GM18868 (cell line): ENCODE data around the gene KCNJ3.

ENCODE experiments used
- ATAC-seq: cut with Tn5 transposase; IDR thresholded peaks from one replicate; pipeline ENCODE4 v1.9.1; 2021; ENCODE audit warnings: mild to moderate bottlenecking, moderate library complexity; ENCODE audit not compliant: unreplicated experiment

The KCNJ3 gene, protein sequence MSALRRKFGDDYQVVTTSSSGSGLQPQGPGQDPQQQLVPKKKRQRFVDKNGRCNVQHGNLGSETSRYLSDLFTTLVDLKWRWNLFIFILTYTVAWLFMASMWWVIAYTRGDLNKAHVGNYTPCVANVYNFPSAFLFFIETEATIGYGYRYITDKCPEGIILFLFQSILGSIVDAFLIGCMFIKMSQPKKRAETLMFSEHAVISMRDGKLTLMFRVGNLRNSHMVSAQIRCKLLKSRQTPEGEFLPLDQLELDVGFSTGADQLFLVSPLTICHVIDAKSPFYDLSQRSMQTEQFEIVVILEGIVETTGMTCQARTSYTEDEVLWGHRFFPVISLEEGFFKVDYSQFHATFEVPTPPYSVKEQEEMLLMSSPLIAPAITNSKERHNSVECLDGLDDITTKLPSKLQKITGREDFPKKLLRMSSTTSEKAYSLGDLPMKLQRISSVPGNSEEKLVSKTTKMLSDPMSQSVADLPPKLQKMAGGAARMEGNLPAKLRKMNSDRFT

DNA sequence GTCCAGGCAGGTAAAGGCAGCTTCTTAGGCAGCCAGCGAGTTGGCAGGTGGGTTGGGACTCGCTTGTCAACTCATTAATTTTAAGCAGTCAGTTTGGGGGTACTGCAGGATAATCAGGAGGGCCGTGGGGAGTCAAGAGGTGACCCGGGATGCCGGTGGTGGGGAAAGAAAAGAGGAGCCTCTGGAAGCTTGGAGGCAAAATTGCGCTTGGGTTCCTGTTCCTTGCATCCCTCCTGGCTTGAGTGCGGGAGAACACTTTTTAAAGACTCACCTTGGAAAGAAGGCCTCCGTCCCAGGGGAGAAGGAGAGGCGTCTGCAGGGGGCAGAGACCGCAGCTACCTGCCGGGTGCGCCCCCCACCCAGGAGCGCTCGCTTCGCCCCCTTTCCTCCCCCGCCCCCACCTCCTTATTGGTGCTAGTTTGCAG, at the start of gene KCNJ3:
TSS of gene KCNJ3 (plus strand) at position 400 of the 425 bp plus-strand sequence. CDS start 81 bp downstream, outside the sequence.
- no peak for ATAC-seq

GRCh38 chr2:154655499-154655898, 43.0 kb upstream of the KCNJ3 start:
- ATAC-seq, result no peak

DNA sequence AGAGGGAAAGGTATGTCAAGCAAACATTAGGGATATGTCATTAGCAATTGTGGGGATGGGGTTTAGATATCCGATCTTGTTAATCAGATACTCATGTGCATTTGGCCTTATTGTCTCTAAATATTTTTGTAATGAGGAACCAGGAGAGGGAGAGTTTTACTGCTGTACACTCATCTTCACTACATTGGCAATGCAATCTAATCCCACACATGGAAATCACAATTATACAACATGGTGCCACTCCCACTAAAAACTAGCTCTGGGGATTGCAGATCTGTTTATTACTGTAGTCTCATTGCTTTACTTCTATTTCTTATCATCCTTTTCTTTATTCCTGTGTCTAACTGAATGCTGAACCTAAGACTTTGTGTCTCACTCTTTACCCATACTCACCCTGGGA, 39.6 kb upstream of the KCNJ3 start:
- no peak for ATAC-seq

DNA sequence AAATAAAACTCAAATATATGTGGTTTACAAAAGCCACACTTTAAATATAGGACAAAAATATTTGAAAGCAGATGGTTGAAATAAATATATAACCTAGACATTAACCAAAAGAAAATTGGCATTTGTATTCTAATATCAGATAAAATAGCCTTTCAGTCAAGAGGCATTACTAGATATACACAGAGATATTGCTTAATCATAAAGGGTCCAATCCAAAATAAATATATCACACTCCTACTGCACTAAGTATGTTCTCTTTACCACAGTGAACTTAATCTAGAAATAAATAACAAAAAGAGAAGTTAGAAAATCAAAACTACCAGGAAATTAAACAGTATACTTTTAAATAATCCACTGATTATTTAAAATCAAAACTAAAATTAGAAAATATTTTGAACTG, 34.2 kb upstream of the KCNJ3 start:
- ATAC-seq, result no peak

- no peak for ATAC-seq
Observed at GRCh38 chr2:154670083-154670482, 28.4 kb upstream of the KCNJ3 start.

GRCh38 chr2:154673694-154674093, 24.8 kb upstream of the KCNJ3 start:
- ATAC-seq, result no peak

- ATAC-seq, result no peak
Observed at GRCh38 chr2:154677401-154677800, 21.1 kb upstream of the KCNJ3 start.

GRCh38 chr2:154681741-154682140, 16.8 kb upstream of the KCNJ3 start:
- no peak for ATAC-seq

GRCh38 chr2:154686162-154686561, 12.3 kb upstream of the KCNJ3 start:
- no peak for ATAC-seq

- ATAC-seq, result no peak
Observed at GRCh38 chr2:154688373-154688772, 10.1 kb upstream of the KCNJ3 start.

- no peak for ATAC-seq
Observed at GRCh38 chr2:154689158-154689557, 9.3 kb upstream of the KCNJ3 start.

DNA sequence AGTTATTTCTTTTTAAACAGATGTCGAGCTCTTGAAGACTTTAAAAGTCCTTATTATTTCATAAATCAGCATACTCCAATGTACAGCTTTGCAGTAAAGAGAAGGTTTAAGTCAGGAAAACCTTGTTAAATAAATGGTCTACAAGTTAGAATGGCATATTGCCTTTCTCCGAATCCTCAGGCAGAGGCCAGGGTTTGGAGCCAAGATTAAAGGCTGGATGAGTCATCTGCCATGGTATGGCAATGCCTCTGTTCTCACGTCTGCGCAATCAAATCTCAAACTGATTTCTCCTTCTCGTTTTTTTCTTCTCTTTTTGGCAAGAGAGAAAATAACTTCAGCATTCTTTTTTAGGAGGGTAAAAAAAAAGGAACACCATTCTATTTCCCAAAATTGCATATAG, 5.6 kb upstream of the KCNJ3 start:
- ATAC-seq, result no peak

GRCh38 chr2:154693741-154694340, 4.7 kb upstream of the KCNJ3 start:
- ATAC-seq, result no peak

DNA sequence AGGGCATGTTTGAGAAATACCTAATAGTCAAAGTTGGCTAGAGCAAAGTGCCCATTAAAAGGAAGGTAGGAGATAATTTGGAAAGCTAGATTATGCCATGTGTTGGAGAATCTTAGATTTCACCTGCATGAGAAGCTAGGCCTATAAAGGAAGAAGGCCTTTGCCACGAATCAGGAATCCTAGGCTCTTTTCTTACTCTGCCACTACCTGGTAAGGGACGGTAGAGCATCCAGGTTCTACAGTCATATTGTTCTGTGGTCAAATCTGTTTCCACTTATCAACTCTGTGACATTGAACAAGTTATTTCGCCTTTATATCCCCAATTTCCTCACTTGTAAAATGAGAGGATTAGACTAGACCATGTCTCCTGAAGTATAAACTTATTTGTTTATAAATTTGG, 3.6 kb upstream of the KCNJ3 start:
- ATAC-seq, result no peak

GRCh38 chr2:154696369-154696768, 2.1 kb upstream of the KCNJ3 start:
- ATAC-seq, result no peak

GRCh38 chr2:154696810-154697417, 1.6 kb upstream of the KCNJ3 start:
- ATAC-seq, result no peak

DNA sequence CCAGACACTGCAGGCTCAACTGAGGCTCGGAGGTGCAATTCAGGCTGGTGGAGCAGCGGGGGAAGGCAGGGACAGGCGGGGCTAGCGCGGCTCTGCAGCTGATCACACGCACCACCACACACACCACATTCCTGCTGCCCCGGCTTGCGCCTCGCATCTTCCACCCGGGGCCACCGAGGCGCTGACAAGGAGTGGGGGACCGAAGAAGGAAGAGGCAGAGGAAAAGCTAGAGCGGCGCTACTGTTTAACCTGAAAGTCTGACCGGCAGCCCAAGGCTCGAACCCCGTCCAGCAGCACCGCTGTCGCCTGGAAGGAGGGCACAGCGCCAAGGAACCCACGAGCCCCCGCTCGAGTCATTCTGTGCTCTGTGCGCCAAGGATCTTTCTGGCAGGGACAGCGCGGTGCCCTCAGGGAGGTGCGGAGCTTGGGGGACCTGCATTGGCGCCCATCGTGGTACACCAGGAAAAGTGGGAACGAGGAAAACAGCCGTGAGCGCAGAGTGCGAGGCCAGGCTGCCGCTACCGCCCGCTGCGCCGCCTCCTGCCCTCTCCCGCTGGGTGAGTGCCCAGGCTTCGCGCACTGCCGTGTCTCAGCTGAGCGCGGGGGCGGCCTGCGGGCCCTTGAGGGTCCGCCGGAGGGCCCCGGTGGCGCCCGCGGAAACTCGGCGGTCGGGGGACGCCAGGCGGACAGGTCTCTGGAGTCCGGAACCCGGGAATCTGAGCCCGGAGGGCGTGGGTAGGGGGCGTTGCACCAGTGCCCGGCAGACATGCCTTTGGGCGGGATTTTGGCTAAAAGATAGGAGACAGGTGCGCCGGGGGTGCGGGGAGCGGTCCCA, 860 bp upstream of the KCNJ3 start:
- no peak for ATAC-seq

- no peak for ATAC-seq
Observed at GRCh38 chr2:154698721-154699574, 453 bp downstream of the KCNJ3 start.

DNA sequence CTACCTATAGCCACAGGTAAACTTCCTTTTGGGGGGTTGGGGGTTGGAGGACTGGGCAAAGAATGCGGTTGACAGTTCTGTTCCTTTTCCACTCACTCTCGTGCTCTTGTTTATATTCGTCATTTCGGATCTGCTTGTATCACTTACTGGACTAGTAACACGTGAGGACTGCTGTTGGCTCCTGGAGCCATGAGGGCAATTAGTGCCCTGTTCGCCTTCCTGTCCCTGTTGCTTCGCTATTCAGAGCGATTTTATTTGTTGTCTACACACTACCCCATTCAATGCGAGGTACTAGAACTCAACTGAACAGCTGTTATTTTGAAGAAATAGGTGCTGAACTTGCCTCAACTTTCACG, 1.1 kb downstream of the KCNJ3 start:
- no peak for ATAC-seq

DNA sequence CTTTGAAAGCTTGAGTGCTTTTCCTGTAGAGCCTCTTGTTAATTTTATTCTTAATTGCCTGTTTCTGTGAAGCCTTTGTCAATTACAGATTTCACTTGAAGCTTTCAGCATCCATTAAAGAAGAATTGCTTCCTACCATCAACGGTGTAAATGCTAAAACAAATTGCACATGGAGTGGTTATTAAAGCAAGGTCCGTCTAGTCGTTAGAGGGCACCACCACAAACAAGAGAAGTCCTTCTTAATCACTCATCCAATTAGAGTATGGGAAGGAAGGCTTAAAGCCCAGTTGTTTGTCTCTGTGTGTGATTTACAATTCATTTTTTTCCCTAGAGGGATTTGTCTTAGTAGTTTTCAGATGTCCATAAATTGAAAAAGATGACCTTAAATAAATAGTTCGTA, 1.6 kb downstream of the KCNJ3 start:
- ATAC-seq, result no peak
